NOMO-1 treated with DMSO at 0.1 percent for 48 hours (cell line): ENCODE measurements around the gene CLTA.

Source experiments
- DNase-seq: peaks from one replicate; lab custom pipeline; 2025; ENCODE audit not compliant: unreplicated experiment; lab: John Stamatoyannopoulos, UW

Gene CLTA

GRCh38 chr9:36187414-36187813 lies 3.3 kb upstream of the CLTA start:
- no peak for DNase-seq

- DNase-seq = no peak
These were observed 2.5 kb upstream of the CLTA start for GRCh38 chr9:36188212-36188611.

- no peak for DNase-seq
These were observed 745 bp upstream of the CLTA start for GRCh38 chr9:36189976-36190375.

GRCh38 chr9:36191290-36191645 lies 547 bp downstream of the CLTA start:
- DNase-seq = peak; percentile 33

GRCh38 chr9:36191686-36192085 lies 965 bp downstream of the CLTA start:
- no peak for DNase-seq

GRCh38 chr9:36192196-36192595 lies 1.5 kb downstream of the CLTA start:
- DNase-seq = no peak

- no peak for DNase-seq
These were observed 2.3 kb downstream of the CLTA start for GRCh38 chr9:36193023-36193422.

GRCh38 chr9:36194326-36195000 lies 3.7 kb downstream of the CLTA start:
- DNase-seq = no peak

- DNase-seq = no peak
These were observed 14.3 kb downstream of the CLTA start for GRCh38 chr9:36204906-36205547.

- no peak for DNase-seq
These were observed 16.3 kb downstream of the CLTA start for GRCh38 chr9:36207016-36207415.

GRCh38 chr9:36207546-36208012 lies 16.9 kb downstream of the CLTA start:
- DNase-seq = no peak

- DNase-seq = no peak
These were observed 18.0 kb downstream of the CLTA start for GRCh38 chr9:36208521-36209253.

GRCh38 chr9:36210722-36211121 lies 20.0 kb downstream of the CLTA start:
- DNase-seq = no peak

- no peak for DNase-seq
These were observed 20.8 kb downstream of the CLTA start for GRCh38 chr9:36211510-36211909.

GRCh38 chr9:36213387-36213786 lies 22.7 kb downstream of the CLTA start:
- DNase-seq = no peak

- no peak for DNase-seq
These were observed 23.3 kb downstream of the CLTA start for GRCh38 chr9:36213989-36214388.

- no peak for DNase-seq
These were observed 23.9 kb downstream of the CLTA start for GRCh38 chr9:36214571-36214970.

- no peak for DNase-seq
These were observed 26.7 kb downstream of the CLTA start for GRCh38 chr9:36217256-36217968.

- no peak for DNase-seq
These were observed 27.3 kb downstream of the CLTA start for GRCh38 chr9:36218011-36218410.

- DNase-seq = no peak
These were observed 27.7 kb downstream of the CLTA start for GRCh38 chr9:36218411-36218901.

- no peak for DNase-seq
These were observed 30.9 kb downstream of the CLTA start for GRCh38 chr9:36221667-36222066.
